Natural killer cell (primary cell): Measurements from ENCODE around the gene CHCHD3. TPM values are rescaled to one million over a fixed set of nuclear protein-coding genes. Genes with fewer than 3 reads are reported as not detected.

Experiments
- ATAC-seq, 3 donors: fragments of 150-1000 bp in 2 of 3; fragments of 200-7000 bp in 1 of 3; cut with Tn5 transposase; 1 replicate in 1 of 3; 2 replicates in 2 of 3; pipeline ENCODE4 v1.10.0; 2021; ENCODE audit warnings: mild to moderate bottlenecking in 2 of 3, moderate library complexity in 2 of 3
- DNase-seq, 2 donors: peaks; one replicate each; pipeline versions ENCODE4 v3.0.0 to v3.0.0-alpha.2; 2013 to 2021; ENCODE audit warnings: mixed read lengths in 1 of 2
- H3K27ac ChIP-seq: one replicate; pipeline ENCODE4 v1.5.1; 2013; ENCODE audit warnings: mild to moderate bottlenecking, low read length
- H3K27me3 ChIP-seq: one replicate; pipeline ENCODE4 v1.6.1; 2013; ENCODE audit warnings: low read length; ENCODE audit not compliant: control insufficient read depth, insufficient read depth
- H3K36me3 ChIP-seq: one replicate; pipeline ENCODE4 v1.6.1; 2013; ENCODE audit warnings: low read length; ENCODE audit not compliant: control insufficient read depth, insufficient read depth
- H3K4me1 ChIP-seq: one replicate; pipeline ENCODE4 v1.6.1; 2013; ENCODE audit warnings: low read length; ENCODE audit not compliant: control insufficient read depth, insufficient read depth
- H3K4me3 ChIP-seq: one replicate; pipeline ENCODE4 v1.5.1; 2013; ENCODE audit warnings: low read length
- H3K9me3 ChIP-seq: one replicate; pipeline ENCODE4 v1.6.1; 2013; ENCODE audit warnings: low read length; ENCODE audit not compliant: control insufficient read depth, insufficient read depth
- H3K27ac Mint-ChIP-seq, 2 donors: one replicate each; pipeline ENCODE4 v1.8.0; 2022; ENCODE audit warnings: mild to moderate bottlenecking in 2 of 2, mixed read lengths in 2 of 2, moderate library complexity in 1 of 2
- H3K27me3 Mint-ChIP-seq, 2 donors: one replicate each; pipeline ENCODE4 v1.8.0; 2022; ENCODE audit warnings: low read depth in 2 of 2, mixed read lengths in 2 of 2
- H3K36me3 Mint-ChIP-seq: one replicate; pipeline ENCODE4 v1.8.0; 2022; ENCODE audit warnings: mixed read lengths
- H3K4me1 Mint-ChIP-seq, 2 donors: one replicate each; pipeline ENCODE4 v1.8.0; 2022; ENCODE audit warnings: mixed read lengths in 2 of 2
- H3K4me3 Mint-ChIP-seq: one replicate; pipeline ENCODE4 v1.8.0; 2022; ENCODE audit warnings: mild to moderate bottlenecking, moderate library complexity, mixed read lengths
- H3K9me3 Mint-ChIP-seq, 2 donors: one replicate each; pipeline ENCODE4 v1.8.0; 2022; ENCODE audit warnings: mixed read lengths in 2 of 2
- WGBS: methylation state at CpG from one replicate; pipeline ENCODE4 v1.1.7; 2013; ENCODE audit warnings: missing lambda C conversion rate; ENCODE audit not compliant: insufficient coverage; 5-methylcytosine and 5-hydroxymethylcytosine counted together
- intact Hi-C: fragments of 100-400 bp; cut with micrococcal nuclease; formaldehyde crosslinking; loops from one replicate; pipeline ENCODE4 v1.14.2; 2022
- total RNA-seq, 4 donors: library from RNA; stranded (reverse); fragments of 120-200 nt in 1 of 4; gene quantifications; one replicate each; pipeline versions ENCODE4 v1.2.3 to v1.2.4, GENCODE V29; 2013 to 2022
- TF ChIP-seq, protein P1 (sequence below): fragments of 200-600 bp; IDR thresholded peaks from one replicate; pipeline ENCODE4 v1.8.0; 2022; ENCODE audit warnings: antibody characterized with exemption

The CHCHD3 gene
- total RNA-seq, 3 donors from 2014 or later (not counting 1 experiment from before 2014, with no cell fraction given) = 35.2 to 41.0 (median 35.9) TPM

DNA sequence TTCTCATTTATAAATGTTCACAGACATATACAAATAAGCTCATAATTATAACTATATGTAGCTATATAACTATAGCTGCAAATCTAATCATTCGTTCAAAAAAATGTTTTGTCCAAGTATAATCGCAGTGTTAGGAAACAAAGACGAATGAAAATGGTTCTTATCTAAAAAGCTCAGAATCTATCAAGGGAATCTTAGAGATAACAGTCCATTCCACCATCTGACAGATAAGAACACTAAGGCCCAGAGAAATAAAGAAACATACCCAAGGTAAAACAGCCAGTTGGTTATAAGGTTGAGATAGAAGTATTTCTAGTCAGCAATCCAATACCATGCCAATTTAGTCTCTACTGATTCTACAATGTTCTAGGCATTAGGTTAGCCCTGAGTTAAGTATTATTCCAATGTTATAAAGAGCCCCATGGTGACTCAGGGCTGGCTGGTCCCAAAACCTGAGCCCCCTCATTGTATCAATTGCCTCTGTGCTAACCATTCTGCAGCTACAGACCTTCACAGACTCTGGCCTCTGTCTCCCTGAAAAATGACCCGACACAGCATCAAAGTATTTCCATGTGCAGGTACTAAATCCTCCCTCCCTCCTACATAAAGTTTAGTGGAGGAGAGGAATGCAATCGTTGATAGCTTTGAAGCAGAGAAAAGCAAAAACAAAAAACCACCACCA is 30.0 kb downstream of the CHCHD3 start:
- Mint-ChIP-seq H3K4me3 (no peak overlapping the region), H3K9me3 (no peaks in the 10 kb centered on the region), H3K36me3 (no peaks in the 10 kb centered on the region), H3K27ac (no peak overlapping the region), H3K4me1 (peaks cover 35 to 53% of the 10 kb centered on the region in 2 donors), H3K27me3 (no peaks in the 10 kb centered on the region)
- no peaks in the 10 kb centered on the region for H3K27me3 ChIP-seq
- H3K4me1 ChIP-seq = no peaks in the 10 kb centered on the region
- WGBS = 100% methylated on average over 1 of the region's 5 CpGs
- H3K4me3 ChIP-seq = no peak overlapping the region
- DNase-seq (no peak), ATAC-seq (no peak)
- no peaks in the 10 kb centered on the region for H3K36me3 ChIP-seq
- TF ChIP-seq, protein P1, sequence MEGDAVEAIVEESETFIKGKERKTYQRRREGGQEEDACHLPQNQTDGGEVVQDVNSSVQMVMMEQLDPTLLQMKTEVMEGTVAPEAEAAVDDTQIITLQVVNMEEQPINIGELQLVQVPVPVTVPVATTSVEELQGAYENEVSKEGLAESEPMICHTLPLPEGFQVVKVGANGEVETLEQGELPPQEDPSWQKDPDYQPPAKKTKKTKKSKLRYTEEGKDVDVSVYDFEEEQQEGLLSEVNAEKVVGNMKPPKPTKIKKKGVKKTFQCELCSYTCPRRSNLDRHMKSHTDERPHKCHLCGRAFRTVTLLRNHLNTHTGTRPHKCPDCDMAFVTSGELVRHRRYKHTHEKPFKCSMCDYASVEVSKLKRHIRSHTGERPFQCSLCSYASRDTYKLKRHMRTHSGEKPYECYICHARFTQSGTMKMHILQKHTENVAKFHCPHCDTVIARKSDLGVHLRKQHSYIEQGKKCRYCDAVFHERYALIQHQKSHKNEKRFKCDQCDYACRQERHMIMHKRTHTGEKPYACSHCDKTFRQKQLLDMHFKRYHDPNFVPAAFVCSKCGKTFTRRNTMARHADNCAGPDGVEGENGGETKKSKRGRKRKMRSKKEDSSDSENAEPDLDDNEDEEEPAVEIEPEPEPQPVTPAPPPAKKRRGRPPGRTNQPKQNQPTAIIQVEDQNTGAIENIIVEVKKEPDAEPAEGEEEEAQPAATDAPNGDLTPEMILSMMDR = no peak
- H3K27ac ChIP-seq = no peak overlapping the region
- intact Hi-C loops = no loop called here
- no peaks in the 10 kb centered on the region for H3K9me3 ChIP-seq

DNA sequence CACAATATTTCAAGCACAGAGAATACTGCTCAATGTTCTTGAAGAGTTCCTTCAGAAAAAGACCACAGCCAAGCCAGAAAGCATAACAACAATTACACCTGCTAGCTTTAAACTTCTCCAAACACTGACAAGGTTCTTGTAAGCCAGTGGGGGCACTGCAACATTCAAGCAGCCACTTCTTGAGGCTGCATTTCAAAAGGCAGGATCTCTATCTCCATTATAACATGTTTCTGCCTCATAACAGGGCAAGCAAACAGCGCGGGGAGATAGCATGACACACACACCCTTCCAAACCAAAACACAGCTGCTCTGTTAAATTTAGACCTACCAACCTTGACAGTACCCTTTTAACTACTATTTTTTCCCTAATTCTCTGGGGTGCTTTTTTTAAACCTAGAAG is 30.8 kb downstream of the CHCHD3 start:
- Histone ChIP-seq H3K27ac (no peak overlapping the region), H3K4me3 (no peak overlapping the region), H3K9me3 (no peaks in the 10 kb centered on the region), H3K36me3 (no peaks in the 10 kb centered on the region), H3K27me3 (no peaks in the 10 kb centered on the region), H3K4me1 (no peaks in the 10 kb centered on the region)
- Mint-ChIP-seq H3K27ac (no peak overlapping the region), H3K4me1 (peaks cover 27 to 45% of the 10 kb centered on the region in 2 donors), H3K27me3 (no peaks in the 10 kb centered on the region), H3K9me3 (no peaks in the 10 kb centered on the region), H3K36me3 (no peaks in the 10 kb centered on the region), H3K4me3 (no peak overlapping the region)
- TF ChIP-seq, protein P1 = no peak
- DNase-seq = peak in 1 of 2 donors; percentile 12
- no peak for ATAC-seq
- 72% methylated on average over 2 of the region's 2 CpGs for WGBS
- intact Hi-C loops = no loop called here

DNA sequence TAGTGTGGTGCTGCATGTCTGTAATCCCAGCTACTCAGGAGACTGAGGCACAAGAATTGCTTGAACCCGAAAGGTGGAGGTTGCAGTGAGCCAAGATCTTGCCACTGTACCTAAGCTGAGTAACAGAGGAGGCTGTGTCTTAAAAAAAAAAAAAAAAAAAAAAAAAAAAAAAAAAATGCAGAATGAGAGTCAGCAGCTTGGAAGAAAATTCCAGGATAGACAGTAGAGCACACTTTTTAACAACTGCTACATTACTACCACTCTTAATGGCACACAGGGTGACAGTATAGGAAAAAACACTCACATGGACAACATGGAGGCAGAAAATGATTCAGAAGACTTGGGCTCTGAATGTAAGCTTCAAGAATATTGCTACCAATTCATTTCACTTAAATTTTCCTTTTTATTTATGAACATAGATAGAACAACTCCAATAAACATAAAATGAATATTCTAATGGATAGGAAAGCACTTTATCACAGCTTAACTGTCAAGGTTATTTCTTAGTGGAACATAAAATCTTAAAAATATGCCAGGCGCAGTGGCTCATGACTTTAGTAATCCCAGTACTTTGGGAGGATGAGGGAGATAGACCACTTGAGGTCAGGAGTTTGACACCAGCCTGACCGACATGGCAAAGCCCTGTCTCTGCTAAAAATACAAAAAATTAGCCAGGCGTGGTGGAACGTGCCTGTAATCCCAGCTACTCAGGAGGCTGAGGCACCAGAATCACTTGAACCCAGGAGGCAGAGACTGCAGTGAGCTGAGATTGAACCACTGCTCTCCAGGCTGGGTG is 31.5 kb downstream of the CHCHD3 start:
- DNase-seq (no peak), ATAC-seq (no peak)

More for the DNA sequence above, 31.5 kb downstream of the CHCHD3 start:
- TF ChIP-seq, protein P1 = no peak
- no peak overlapping the region for H3K27ac Mint-ChIP-seq
- no peaks in the 10 kb centered on the region for H3K27me3 Mint-ChIP-seq
- no peaks in the 10 kb centered on the region for H3K9me3 ChIP-seq
- no peaks in the 10 kb centered on the region for H3K27me3 ChIP-seq
- H3K4me3 ChIP-seq = no peak overlapping the region
- H3K4me3 Mint-ChIP-seq = no peak overlapping the region
- H3K36me3 Mint-ChIP-seq = no peaks in the 10 kb centered on the region
- H3K36me3 ChIP-seq = no peaks in the 10 kb centered on the region
- H3K4me1 Mint-ChIP-seq = peaks cover 23 to 44% of the 10 kb centered on the region in 2 donors
- 91% methylated on average over 5 of the region's 5 CpGs for WGBS
- H3K9me3 Mint-ChIP-seq = no peaks in the 10 kb centered on the region
- no peaks in the 10 kb centered on the region for H3K4me1 ChIP-seq
- intact Hi-C loops = no loop called here
- H3K27ac ChIP-seq = no peak overlapping the region
